COLO829 (cell line): ENCODE measurements around the gene GNRH2.
"Not testable (repeated sequence)": the region's sequence is repeated elsewhere in the genome, so short reads cannot be mapped to it uniquely, and the experiment has no call there.

Experiments used
- DNase-seq: peaks from one replicate; pipeline ENCODE4 v3.0.0; 2012; ENCODE audit warnings: low spot score

GNRH2 gene

DNA sequence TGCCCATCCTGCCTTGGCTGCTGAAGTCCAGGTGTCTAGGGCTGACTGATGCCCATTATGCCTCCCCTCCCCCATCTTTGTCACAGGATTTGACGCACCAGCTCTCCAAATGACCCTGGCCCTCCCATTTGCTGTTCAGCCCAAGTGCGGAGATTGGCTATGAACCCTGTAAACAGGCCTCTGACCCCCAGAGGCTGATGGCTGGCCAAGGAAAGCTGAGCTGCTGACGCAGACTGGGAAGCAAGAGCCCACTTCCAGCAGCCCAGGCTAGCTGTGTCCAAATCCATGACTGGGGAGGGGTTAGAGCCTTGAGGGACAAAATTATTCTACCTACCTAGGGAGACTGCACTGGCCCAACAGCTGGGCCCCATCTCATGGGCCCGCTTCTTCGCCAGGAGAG is 797 bp upstream of the GNRH2 start:
- no peak for DNase-seq

DNA sequence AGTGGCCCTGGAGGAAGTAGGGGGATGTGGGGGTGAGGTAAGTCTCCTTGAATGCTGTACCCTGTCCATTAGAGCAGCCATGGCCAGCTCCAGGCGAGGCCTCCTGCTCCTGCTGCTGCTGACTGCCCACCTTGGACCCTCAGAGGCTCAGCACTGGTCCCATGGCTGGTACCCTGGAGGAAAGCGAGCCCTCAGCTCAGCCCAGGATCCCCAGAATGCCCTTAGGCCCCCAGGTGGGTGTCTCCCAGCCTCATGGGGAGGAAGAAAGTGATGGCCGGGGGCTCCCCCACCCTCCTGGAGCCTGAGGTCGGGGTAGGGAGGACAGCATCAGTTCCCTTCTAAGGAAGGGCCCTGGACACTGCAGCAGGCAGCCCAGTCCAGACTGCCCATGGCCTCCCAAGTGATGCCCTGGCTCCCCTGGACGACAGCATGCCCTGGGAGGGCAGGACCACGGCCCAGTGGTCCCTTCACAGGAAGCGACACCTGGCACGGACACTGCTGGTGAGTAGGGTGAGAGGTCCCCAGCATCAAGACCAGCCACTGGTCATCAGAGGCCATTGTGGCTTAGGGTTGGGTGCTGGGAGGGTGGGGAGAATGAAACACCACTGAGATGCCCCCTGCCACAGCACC is 1.0 kb downstream of the GNRH2 start:
- DNase-seq = no peak

DNA sequence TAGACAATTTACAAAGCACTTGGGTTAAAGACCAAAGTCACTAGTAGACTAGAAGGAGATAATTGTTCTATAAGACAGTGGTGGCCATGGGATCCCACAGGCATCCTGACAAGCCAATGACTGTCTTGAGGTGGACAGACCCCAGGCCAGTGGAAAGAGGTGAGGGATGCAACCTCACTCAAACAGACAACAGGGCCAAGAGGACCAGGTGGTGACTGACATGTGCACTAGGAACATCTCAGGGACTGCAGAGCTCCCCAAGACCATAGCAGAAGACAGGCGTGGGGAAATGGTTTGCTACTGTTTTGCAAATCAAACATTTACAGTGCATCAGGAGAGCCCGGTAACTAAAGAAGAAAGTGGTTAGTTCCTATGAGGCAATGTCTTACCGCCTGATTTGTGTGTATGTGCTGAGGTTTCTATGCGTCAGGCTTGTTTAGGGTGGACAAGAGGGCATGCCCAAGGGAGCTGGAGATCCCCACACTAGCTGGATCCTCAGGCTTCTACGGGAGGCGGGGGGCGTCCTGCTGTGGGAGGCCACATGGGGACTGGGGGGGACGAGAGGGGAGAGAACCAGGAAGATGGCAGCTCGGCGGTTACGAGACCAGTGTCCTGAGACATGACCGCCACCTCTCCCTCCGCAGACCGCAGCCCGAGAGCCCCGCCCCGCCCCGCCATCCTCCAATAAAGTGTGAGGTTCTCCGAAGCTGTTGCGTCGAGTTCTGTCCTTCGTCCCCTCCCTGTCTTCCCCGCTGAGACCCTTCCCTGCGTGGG is 1.8 kb downstream of the GNRH2 start:
- DNase-seq = peak; percentile 61

DNA sequence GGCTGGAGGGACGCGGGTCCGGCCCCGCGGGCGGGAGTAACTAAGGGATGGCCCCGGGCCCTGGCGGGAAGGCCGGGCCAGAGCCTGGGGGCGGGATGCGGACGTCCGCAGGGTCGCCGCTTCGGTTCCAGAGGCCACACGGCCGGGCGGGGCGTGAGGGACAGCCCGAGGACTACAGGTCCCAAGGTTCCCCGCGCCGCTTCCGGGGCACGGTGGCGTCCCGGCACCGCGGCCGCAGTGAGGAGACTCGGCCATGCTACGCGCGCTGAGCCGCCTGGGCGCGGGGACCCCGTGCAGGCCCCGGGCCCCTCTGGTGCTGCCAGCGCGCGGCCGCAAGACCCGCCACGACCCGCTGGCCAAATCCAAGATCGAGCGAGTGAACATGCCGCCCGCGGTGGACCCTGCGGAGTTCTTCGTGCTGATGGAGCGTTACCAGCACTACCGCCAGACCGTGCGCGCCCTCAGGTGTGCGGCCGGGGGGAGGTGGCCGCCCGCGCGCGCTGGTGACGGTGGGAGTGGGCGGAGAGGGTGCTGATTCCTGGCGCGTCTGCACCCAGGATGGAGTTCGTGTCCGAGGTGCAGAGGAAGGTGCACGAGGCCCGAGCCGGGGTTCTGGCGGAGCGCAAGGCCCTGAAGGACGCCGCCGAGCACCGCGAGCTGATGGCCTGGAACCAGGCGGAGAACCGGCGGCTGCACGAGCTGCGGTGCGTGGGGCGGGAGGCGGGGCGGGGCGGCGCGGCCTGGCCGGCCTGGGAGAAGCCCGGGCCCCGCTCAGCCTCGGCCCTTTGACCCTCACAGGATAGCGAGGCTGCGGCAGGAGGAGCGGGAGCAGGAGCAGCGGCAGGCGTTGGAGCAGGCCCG is 2.6 kb downstream of the GNRH2 start, which contains the start of gene MRPS26:
TSS of gene MRPS26 (plus strand) at position 237 of the 861 bp plus-strand sequence. CDS start at position 254, 17 bp downstream.
- peak; percentile 92 for DNase-seq

DNA sequence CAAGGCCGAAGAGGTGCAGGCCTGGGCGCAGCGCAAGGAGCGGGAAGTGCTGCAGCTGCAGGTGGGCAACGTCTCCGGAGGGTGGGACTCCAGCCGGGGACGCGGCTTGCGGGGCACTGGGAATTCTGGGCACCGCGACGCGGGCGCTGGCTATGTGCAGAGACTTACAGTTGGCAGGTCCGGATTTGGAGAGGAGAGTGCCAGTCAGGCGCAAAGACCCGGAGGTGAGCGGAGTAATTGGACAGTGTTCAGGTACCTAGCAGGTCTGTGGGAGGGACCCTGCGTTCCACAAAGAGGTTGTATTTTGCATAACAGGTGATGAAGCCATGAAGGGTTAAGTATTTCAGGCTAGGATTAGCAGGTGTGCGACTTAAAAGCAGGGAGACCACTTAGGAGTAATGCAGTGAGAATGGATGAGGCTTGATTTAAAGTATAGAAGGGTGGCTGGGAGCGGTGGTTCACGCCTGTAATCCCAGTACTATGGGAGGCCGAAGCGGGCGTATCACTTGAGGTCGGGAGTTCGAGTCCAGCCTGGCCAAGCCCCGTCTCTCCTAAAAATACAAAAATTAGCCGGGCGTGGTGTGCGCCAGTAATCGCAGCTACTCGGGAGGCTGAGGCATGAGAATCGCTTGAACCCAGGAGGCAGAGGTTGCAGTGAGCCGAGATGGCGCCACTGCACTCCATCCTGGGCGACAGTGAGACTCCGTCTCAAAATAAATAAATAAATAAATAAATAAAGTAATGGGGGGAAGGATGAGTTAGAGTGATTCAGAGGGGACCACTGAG is 3.4 kb downstream of the GNRH2 start:
- no peak for DNase-seq

DNA sequence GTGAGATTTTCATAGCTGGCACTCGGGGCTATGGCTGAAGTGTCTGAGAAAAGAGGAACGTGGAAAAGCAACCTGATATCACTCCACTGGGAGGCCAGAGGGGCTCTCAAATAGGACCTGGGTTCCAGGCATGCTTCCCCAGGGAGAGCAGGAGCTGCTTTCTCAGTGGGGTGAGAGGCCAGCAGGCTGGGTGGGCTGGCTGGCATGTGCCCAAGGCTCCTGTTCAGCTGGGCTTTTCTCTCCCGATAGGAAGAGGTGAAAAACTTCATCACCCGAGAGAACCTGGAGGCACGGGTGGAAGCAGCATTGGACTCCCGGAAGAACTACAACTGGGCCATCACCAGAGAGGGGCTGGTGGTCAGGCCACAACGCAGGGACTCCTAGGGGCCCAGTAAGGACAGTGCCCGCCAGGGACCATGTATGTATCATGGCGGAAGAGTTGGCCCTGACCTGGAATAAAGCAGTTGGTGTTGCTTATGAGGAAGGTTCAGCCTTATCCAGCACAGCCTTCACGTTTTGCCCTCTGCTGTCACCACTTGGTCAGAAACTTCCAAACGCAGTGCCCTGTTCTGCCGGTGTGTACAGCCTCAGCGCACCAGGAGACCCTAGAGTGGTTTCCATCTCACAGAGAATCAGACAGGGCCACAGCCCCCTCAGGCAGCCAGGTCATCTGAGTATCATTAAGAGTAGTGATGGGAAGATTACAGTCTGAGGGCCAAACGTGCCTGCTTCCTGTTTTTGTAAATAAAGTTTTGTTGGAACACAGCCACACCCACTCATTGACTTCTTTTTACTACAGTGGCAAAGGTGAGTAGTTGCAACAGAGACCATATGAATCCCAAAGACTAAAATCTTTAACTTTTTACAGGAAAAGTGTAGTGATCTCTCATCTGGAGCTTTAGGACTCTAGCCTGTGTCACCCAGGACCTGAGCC is 4.3 kb downstream of the GNRH2 start:
- no peak for DNase-seq

DNA sequence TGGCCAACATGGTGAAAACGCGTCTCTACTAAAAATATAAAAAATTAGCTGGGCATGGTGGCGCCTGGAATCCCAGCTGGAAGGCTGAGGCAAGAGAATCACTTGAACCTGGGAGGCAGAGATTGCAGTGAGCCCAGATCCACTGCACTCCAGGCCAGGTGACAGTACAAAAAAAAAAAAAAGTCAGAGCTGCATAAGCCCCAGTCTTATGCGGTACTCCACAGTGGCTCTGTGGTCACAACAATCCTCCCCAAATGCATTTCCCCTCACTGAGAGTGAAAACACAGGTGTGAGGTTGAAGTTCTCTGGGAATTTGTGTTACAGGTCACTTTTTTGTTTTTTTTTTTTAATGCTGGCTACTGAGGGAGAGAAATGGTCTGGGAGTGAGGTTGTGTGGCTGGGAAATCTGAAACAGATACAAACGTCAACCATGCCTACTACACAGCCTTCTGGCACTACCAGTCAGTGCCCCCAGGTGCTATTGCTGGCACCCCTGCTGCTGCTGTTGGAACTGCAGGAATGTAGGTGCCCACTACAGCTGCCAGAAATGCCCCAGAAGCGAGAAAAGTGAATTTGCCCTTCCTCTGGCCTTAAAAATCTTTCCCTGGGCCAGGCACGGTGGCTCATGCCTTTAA is 8.1 kb downstream of the GNRH2 start:
- no peak for DNase-seq

DNA sequence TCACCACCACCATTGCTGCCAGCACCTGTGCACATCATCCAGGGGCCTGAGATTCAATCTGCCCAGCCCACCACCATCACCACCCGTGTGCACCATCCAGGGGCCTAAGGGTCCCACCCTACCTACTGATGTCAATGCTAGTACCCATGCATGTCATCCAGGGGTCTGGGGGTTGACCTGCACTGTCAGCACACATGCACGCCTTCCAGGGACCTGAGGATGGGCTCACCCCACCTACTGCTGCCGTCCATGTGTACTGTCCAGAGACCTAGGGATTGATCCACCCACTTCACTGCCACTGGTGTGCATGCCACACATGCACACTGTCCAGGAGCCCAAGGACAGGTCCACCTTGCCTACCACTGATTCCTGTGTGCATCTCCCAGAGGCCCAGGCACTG is 16.1 kb downstream of the GNRH2 start:
- DNase-seq = no peak

DNA sequence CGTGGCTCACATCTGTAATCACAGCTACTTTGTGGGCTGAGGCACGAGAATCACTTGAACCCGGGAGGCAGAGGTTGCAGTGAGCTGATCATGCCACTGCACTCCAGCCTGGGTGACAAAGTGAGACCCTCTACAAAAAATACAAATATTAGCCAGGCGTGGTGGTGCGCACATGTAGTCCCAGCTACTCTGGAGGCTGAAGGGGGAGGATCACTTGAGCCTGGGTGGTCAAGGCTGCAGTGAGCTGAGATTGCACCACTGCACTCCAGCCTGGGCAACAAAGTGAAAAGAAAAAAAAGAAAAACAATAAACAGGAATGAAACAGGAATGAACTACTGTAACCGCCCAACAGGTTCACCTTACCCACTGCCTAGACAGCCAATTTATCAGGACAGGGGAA is 20.7 kb downstream of the GNRH2 start:
- DNase-seq = not testable (repeated sequence)

DNA sequence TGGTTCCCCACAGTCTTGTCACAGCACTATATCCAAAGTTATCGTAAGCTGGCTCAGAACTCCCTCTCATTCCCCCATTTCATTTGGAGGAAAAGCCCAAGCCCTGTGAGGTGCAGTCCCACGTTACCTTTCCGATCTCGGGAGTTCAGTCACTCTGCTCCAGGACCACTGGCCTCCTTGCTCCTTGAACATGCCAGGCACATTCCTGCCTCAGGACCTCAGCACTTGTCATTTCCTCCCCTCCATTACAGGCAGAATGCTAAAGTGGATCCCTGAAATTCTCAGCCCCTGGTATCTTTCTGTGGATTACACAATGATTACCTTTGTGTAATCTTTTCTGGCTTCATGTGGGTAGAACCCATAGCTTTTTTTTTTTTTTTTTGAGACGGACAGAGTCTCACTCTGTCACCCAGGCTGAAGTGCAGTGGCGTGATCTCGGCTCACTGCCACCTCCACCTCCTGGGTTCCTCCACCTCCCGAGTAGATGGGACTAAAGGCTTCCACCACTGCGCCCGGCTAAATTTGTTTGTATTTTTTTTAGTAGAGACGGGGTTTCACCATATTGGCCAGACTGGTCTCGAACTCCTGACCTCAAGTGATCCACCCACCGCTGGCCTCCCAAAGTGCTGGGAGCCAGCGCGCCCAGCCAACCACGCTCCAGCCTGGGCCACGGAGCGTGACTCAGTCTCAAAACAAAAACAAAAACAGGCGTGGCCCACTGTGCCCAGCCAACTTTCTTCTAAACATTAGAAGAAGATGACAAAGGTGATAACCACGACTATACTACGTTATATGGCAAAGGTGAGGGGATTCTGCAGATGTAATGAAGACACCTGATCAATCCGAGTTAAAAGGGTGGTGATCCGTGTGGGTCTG is 24.0 kb downstream of the GNRH2 start:
- DNase-seq = no peak

DNA sequence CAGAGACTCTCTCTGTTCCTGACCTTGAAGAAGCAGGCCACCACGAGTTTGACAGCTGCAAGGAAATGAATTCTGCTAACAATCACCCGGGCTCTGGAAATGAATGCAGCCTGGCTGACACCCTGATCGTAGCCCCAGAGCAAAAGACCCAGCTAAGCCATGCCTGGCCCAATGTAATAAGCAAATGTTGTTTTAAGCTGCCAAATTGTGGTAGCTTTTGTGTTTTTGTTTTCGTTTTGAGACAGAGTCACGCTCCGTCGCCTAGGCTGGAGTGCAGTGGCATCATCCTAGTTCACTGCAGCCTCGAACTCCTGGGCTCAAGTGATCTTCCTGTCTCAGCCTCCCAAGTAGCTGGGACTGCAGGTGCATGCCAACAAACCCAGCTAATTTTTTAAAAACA is 24.7 kb downstream of the GNRH2 start:
- DNase-seq = no peak

DNA sequence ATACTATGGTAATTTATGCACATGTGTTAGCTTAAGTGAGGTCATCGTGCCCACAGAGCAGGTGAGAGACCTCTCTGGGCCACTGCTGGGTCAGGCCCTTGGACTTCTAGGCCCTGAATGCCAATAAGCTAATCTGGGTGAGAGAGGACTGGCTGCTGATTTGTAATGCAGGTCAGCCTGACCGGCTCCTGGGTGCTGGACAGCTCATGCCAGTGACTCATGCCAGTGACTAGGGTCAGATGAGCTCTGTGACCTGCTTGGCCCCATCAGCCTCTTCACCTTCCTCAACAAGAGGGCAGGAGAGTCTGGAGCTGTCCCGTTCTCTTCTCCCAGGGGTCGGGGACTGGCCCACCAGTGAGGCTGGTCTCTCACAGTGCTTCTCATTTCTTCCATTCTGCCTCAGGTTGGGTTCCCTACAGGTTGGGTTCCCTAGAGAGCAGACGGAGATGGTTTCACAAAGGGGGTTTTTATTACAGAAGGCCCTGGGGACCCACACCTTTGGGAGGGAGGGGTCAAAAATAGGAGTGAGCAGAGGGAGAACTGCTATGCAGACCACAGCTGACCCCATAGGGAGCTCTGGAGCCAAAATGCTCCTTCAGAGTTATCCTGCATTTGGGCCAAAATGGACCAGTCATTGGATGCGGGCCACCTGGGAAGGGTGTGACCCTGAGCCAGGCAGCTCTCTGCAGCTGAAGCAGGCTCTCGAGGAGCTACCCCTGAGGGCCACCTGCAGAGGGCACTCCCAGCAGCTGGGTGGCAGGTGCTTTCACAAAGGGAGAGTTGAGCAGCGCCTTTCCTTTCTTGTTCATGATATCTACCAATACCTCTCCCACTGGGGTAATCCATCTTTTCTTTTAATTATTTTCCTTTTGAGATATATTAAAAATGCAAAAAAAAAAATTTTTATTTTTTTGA is 25.8 kb downstream of the GNRH2 start:
- DNase-seq = no peak

DNA sequence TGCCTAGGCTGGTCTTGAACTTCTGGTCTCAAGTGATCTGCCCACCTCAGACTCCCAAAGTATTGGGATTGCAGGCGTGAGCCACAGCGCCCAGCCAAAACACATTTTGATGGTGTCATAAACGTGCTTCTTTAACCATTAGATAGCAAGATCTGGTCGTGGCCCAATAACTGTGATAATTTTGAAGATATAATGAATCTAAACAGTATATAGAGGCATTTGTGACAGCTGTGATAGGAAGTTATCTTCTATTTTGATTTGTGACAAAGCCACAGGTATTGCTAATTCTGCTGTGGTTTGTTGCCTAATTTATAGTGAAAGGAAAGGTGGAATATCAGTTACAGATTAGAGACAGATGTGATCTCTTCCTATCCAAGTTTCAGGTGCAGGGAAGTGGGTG is 27.3 kb downstream of the GNRH2 start:
- DNase-seq = no peak

DNA sequence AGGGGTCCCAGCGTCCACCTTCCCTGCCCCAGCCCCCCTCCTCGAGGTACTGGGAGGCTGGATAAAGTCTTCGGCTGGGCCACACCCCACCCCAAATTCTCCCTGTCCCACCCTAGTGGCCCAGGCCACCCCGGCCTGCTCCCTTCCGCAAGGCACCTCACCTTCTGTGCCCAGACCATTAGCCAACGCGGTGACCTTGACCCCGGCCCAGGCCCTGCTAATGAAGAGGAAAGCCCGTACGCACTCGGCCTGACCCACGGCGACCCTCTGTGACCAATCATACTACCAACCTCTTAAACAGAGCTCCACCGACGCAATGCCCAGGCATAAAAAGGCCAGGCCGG is 27.8 kb downstream of the GNRH2 start:
- DNase-seq = no peak

DNA sequence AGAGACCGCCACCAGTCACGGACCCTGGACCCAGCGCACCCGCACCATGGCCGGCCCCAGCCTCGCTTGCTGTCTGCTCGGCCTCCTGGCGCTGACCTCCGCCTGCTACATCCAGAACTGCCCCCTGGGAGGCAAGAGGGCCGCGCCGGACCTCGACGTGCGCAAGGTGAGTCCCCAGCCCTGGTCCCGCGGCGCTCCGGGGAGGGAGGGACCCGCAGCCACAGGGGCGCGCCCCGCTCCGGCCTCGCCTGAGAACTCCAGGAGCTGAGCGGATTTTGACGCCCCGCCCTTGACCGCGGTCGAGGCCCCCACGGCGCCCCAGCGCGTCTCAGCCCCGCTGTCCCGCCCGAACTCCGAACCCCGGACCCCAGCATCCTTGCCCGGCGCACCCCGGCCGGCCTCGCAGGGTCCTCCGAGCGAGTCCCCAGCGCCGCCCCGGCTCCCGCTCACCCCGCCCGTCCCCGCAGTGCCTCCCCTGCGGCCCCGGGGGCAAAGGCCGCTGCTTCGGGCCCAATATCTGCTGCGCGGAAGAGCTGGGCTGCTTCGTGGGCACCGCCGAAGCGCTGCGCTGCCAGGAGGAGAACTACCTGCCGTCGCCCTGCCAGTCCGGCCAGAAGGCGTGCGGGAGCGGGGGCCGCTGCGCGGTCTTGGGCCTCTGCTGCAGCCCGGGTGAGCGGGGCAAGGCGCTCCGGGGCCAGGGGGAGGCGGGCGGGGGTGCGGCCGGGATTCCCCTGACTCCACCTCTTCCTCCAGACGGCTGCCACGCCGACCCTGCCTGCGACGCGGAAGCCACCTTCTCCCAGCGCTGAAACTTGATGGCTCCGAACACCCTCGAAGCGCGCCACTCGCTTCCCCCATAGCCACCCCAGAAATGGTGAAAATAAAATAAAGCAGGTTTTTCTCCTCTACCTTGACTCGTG is 28.4 kb downstream of the GNRH2 start, which contains the start of gene OXT:
TSS of gene OXT (plus strand) at position 11 of the 920 bp plus-strand sequence. CDS start at position 47, 36 bp downstream.
- DNase-seq = no peak

DNA sequence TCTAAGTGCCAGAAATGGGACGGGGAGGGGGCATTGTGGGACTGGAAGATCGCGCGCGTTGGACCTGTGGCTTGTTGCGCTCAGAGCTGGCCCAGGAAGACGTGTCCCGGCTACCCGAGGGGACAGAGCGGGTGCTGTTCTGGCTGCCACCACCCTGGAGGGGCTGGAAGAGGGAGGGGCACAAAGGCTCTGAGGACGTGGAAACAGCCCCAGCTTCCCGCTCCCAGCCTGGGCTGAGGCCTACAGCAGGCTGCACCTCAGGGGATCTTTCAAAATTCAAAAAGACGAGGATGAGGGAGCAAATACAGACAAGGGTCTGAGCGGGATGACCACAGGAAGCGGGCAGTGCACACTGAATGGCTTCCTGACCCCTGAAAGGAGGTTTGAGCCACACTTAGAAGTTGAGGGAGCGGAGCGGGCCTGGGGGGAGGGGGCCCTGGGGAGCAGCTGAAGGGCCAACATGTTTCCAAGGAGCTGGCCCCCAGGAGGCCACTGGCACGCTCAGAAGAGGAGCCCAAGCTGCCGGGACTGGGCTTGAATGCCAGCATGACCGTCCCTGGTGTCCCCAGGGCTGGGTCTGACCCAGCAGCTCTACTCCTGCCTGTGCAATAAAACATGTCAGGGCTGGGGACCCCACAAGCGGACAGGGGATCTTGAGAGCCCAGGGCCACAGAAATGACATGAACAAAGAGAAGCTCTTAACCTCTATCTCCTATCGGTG is 29.3 kb downstream of the GNRH2 start:
- DNase-seq = no peak
